ENCODE results near the gene UMODL1.

The UMODL1 gene

DNA sequence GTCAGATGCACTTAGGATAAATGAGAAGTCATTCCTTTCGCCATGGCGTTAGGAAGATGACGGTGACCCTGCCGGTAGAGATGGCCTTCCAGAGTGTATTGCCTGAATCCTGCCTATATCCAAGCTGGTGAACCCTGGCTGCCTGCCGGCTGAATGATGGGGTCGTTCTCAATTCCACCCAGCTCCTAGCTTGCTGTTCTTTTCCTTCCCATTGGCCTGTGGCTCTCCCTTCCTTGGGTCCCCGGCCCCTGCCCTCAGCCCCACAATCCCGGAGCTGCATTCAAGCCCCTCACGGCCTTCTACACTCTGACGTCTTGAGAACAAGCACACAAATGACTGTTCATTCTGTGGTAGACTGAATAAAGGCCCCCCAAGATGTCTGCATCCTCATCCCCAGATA lies 32.7 kb upstream of the UMODL1 start:
- in situ Hi-C loops (cut with HindIII; ENCODE audit: low sequenced_read_pairs), result no loop called here

DNA sequence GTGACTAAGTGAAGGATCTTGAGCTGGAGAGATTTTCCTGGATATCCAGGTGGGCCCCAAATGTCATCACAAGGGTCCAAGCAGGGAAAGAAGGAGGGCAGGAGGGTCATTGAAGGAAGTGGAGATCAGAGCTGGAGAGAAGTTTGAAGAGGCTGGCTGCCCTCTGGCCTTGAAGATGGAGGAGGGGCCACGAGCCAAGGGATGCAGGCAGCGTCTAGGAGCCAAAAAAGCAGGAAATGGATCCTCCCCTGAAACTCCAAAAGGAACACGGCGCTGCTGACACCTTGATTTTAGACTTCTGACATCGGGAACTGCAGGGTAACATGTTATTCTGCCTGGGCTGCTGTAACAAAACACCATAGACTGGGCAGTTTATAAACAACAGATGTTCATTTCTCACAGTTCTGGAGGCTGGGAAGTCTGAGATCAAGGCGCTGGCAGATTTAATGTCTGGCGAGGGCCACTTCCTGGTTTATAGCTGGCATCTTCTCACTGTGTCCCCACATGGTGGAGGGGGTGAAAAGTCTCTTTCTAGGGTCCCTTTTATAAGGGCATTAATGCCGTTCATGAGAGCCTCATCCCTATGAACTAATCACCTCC lies 32.2 kb upstream of the UMODL1 start:
- in situ Hi-C loops (cut with HindIII; ENCODE audit: low sequenced_read_pairs), result no loop called here

DNA sequence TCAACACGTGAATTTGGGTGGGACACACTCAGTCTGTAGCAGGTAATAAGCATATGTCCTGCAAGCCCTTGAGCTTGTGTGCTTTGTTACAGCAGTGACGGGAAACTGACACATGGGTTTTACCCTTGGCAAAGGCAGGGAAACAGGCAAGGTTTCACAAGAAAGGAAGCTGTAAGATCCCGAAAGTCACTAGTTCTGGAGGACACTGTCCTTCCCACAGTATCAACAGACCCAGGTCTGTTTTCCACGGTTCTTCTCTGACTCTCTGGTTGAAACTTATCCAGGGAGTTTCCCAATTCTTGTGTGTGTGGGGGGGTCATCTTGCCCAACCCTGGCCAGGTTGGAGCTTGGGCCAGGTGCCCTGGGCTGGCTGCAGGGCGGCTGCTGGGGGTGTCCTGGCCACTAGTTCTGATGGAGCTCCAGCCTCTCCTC lies 31.6 kb upstream of the UMODL1 start:
- in situ Hi-C loops (cut with HindIII; ENCODE audit: low sequenced_read_pairs), result no loop called here

DNA sequence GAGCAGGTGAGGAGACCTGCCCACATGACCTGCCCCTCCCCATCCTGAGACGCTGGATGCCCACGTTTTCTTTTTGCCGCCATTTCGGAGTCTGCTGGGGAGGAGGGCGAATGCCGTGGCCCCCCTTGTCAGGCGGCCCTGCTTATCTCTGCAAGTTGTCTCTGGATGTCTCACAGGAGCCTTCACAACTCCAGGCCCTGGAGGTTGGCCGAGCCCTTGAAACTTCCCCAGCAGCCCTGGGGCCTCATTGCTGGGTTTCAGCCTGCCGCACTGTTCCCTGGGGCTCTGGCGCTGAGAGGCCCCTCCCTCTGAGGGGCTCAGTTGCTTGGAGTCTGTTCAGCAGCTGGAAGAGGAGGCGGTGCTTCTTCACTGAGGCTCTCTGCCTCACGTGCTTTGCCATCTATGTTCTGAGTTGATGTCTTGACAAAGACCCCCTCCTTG lies 31.2 kb upstream of the UMODL1 start:
- in situ Hi-C loops (cut with HindIII; ENCODE audit: low sequenced_read_pairs), result loop anchor here (5.0 kb wide), 1 partner anchor 78 kb away; no protein-coding TSS in a partner anchor

DNA sequence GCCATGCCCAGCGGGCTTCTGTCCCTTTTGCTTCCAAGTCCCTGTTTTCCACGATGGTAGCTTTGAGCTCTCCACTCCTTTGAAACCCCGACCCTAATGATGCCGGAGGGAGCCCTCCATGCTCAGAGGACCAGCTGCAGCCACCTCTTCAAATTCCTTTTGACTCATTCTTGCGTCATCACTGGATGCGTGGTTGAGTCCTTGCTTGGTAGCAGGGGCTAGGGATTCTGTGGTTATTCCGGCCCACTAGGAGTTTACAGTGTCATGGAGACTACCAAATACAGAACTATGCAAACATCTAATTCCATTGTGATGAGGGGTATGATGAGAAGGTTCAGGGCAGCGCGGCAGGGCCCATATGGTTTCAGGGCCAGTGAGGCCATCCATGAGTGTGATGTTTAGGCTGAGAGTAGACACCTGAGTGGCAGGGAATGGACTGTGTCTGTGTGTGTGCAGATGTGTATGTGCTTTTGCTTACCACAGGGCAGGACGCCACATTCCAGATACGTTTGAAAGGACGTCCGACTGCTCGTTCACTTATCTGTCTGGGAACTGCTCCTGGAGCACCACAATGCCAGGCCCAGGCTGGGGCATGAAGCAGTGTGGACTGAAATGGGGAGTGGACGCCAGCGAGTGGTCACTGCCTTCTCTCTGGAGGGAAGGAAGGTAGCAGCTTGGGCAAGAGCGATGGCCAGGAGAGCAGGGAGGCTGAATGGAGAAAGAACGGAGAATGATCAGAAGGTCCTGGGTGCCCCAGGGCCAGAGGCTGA lies 30.5 kb upstream of the UMODL1 start:
- in situ Hi-C loops (cut with HindIII; ENCODE audit: low sequenced_read_pairs), result loop anchor here (5.0 kb wide), 1 partner anchor 78 kb away; no protein-coding TSS in a partner anchor

DNA sequence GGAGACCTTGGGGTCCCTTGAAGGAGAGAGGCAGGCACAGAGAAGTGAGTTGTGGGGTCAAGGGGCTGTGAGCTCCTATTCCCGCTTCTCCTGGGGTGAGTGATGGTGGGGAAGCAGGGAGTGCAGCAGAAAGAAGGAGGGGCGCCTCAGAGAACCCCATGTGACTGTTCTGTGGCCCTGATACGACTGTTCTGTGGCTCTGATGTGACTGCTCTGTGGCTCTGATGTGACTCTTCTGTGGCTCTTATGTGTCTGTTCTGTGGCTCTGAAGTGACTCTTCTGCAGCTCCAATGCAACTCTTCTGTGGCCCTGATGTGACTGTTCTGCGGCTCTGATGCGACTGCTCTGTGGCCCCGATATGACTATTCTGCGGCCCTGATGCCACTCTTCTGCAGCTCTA lies 29.9 kb upstream of the UMODL1 start:
- in situ Hi-C loops (cut with HindIII; ENCODE audit: low sequenced_read_pairs), result loop anchor here (5.0 kb wide), 1 partner anchor 79 kb away; no protein-coding TSS in a partner anchor

DNA sequence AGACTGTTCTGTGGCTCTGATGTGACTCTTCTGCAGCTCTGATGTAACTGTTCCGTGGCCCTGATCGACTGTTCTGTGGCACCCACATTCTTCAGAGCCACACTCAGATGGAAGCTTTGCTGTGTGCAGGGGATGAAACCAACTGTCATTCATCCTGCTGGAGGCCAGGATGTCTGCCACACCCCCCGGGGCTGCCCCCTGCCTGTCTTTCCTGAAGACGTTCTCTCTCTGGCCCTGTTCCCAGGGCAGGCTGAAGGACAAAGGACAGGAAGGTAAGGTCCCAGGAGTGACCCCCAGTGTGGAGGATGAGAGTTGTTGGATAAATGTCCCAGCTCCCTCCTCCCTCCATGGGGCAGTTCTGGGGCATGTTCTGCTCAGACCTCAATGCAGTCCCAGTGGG lies 29.4 kb upstream of the UMODL1 start:
- in situ Hi-C loops (cut with HindIII; ENCODE audit: low sequenced_read_pairs), result loop anchor here (5.0 kb wide), 1 partner anchor 79 kb away; no protein-coding TSS in a partner anchor

DNA sequence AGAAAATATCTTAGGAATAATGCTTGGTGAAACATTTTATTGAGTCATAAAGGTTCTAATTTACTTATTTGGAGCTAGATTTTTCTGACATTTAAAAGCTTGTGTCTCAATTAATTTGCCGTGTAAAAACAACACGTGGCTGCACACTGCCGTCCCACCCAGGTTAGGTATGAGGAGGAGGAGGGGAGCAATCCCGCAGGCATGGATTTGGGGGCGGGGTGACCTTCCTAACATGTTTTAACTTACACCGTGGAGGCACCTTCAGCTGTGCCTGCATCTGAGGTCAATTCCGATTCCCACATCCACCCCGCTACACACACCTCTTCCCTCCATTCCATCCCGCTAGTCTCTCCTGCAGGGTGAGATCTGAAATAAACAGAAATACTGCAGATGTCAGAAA lies 28.5 kb upstream of the UMODL1 start:
- in situ Hi-C loops (cut with HindIII; ENCODE audit: low sequenced_read_pairs), result loop anchor here (5.0 kb wide), 1 partner anchor 80 kb away; no protein-coding TSS in a partner anchor

DNA sequence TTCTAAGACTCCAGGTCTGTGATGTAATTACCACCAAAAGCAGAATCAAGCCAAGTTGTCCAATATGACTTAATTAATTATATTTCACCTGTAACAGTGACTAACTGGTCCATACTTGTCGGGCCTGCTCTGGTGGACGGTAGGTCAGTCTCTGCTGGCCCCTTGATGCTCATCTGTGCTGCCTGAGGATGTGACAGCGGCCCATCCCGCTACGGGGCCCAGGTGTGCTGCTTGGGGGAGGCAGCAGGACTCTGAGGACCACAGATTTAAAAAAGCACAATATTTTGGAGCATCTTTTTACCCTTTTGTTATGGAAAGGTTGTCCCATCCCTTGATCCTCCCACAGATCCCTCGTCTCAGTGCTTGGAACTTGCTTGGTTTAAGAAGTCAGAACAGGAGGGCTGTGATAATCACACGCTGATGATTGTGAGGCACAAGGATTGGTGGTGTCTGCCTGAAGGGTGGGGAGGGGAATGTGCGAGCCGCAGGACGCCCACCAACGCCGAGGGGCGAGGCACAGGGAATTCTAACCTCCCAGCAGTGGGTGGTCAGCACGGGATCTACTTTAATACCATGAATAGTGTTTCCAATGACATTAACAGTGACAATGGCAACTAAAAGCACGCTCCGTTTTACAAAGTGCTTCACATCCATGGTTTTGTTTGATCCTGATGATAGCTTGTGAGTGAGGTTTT lies 27.8 kb upstream of the UMODL1 start:
- in situ Hi-C loops (cut with HindIII; ENCODE audit: low sequenced_read_pairs), result loop anchor here (5.0 kb wide), 1 partner anchor 81 kb away; no protein-coding TSS in a partner anchor

DNA sequence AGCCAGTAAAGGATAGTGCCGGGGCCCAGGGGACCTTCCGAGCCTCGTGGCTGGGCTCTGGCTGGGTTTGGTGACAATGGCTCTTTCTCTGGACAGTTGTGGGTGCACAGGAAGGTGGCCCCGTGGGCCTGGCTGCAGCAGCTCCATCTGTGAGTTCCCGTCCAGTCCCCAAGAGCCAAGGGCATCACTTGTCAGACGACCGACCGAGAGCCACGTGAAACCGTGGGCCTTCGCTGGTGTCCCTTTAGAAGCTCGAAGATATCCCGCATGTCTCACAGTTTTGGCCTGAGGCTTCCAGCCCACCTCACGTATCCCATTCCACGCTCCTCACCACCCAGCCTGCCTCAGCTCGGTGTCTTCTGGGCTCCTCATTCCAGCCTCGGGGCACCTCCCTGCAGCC lies 27.2 kb upstream of the UMODL1 start:
- in situ Hi-C loops (cut with HindIII; ENCODE audit: low sequenced_read_pairs), result loop anchor here (5.0 kb wide), 1 partner anchor 82 kb away; no protein-coding TSS in a partner anchor

DNA sequence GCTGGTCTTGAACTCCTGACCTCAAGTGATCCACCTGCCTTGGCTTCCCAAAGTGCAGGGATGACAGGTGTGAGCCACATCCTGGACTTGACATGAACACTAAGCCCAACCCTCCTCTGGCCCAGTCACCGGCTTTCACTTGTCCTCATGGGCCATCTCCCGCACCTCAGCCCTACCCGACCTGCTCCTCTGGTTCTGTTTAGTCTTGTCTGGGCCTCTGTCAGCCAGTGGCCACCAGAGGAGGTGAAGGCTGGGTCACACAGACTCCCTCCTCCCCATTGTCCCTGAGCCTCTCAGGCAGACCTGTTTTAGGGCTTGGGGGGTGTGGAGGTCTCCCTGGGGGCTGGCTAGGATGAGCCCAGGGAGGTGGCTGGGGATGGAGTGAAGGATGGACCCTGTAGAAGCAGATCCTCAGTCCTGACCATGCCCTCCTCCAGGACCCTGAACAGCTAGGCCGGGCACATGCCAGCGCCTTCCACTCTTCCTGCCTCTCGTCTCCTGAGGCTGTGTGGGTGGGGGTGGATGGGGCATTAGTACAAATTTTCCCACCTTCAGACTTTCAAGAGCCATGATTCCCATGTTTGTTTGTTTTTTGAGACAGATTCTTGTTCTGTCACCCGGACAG lies 26.1 kb upstream of the UMODL1 start:
- in situ Hi-C loops (cut with HindIII; ENCODE audit: low sequenced_read_pairs), result loop anchor here (5.0 kb wide), 1 partner anchor 83 kb away; no protein-coding TSS in a partner anchor

DNA sequence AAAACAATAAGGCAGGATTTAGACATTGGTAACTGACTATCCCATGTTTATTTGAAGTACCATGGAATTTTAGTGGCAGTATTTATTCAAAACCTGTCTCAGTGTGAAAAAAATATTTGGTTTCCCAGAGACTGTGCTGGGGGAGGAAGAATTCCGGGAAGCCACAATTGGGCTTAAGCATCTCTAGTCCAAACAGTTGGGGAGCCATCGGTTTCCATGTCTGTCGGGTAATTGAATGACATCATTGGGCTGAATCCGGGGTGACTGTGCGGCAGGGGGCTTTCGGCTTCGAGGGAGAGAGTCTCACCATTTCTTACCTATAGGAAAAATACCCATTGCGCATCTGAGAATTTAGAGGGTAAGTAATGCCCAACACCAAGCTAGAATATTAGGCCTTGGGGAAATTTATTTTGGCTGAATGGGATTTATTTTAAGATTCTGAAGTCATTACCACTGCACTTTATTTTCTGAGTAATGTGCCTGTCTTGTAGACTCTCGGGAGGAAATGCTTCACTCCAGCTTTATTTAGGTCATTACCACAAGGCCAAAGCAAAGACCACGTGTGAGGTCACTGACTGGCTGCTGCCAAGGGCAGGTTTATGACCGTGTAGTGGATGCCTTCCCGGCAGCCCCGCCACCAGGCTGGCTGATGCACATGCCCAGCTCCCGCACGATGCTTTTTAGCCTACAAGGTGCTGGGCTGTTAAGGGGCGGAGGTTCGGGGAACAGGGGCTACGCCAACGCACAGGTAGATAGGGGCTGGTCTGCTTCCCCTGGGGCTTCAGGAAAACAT lies 23.1 kb upstream of the UMODL1 start:
- in situ Hi-C loops (cut with HindIII; ENCODE audit: low sequenced_read_pairs), result no loop called here

DNA sequence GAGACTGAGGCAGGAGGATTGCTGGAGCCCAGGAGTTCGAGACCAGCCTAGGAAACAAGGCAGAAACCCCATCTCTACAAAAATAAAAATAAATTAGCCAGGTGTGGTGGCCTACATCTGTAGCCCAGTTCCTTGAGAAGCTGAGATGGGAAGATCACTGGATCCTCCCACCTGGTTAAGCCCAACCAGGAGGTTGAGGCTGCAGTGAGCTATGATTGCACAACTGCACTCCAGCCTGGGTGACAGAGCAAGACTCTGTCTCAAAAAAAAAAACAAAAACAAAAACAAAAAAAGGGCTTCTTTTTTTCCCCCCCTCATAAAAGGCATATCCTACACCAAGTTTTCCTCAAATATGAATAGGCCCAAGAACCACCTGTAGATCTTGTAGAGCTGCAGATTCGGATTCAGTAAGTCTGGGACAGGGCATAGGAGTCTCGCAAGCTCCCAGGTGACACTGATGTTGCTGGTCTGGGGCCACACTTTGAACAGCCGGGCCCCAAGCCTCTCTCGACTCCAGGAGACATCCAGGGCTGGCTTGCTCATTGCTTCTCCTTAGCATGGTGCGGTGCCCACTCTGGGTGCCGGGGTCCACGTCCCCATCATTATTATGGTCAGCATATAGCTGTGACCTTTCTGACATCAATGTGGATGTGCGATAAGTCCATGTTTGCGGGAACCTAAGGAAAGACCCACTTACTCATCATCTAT lies 22.1 kb upstream of the UMODL1 start:
- in situ Hi-C loops (cut with HindIII; ENCODE audit: low sequenced_read_pairs), result no loop called here

DNA sequence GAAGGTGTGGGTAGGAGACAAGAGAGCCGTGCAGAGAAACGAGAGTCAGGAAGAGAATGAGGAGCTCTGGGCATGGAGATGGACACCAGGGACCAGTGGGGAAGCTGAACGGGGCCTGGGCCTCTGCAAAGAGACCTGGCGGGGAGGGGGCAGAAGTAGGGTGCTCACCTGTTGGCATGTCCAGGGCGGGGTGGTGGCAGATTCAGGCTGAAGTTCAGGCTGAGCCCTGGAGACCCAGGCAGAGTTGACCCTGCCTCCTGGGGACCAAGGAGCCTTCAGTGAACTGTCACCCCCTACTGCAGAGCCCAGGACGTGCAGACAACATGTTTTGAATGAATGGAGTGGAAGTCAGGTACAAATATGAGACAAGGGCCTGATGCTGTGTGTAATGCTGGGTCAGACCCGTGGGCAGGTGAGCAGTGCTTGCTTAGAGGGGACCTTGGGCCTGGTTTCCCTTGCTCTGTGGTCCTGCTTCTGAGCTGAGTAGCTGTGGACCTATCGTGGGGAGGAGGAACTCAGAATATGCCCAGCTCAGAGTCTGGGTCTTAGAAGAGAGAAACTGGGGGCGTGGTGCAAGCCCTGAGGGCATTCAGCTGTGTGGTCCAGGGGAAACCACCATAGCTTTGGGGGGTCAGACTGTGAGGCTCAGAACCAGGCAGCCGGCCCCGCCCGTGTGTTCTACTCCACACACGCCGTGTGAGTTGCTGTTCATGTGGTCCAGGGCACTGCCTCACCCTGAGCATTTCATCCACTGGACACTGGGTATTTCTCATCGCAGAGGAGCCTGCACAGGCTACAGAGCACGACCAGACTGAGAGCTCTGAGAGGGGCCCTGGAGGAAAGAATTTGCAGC lies 21.3 kb upstream of the UMODL1 start:
- in situ Hi-C loops (cut with HindIII; ENCODE audit: low sequenced_read_pairs), result no loop called here

DNA sequence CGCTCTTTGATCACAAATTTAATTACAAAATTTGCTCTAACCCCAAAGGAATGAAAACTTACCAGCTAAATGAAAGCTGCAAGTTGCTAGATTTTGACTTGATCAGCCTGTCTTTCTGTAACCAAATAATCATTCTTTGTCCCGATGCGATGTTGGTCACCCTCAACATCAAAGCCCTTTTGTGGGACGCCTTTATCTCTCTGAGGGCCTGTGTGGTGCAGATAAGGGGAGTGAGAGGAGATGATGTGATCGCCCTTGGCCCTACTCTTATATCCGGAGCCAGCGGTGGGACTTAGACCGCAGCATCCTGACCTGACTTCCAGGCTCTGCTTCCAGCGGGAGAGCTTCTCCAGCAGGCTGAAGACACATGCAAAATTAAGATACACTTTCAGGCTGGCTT lies 19.3 kb upstream of the UMODL1 start:
- in situ Hi-C loops (cut with HindIII; ENCODE audit: low sequenced_read_pairs), result no loop called here

DNA sequence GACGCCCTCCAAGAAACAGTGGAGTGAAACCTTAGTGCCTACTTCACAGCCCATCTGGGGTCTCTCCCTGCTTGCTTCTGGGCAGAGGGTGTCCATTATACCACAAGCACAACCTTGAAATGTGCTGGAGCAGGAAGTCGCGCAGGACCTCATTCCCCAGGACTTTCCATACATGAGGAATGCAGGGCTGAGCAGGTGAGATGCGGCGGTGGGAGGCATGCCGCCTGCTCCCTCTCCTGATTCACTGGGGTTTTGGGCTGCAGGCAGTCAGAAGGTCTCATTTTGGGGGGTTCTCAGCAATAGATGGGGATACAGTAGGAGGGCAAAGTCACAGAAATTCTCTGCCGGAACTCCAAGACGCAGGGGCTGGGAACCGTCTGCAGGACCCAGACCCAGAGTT lies 15.7 kb upstream of the UMODL1 start:
- in situ Hi-C loops (cut with HindIII; ENCODE audit: low sequenced_read_pairs), result no loop called here

DNA sequence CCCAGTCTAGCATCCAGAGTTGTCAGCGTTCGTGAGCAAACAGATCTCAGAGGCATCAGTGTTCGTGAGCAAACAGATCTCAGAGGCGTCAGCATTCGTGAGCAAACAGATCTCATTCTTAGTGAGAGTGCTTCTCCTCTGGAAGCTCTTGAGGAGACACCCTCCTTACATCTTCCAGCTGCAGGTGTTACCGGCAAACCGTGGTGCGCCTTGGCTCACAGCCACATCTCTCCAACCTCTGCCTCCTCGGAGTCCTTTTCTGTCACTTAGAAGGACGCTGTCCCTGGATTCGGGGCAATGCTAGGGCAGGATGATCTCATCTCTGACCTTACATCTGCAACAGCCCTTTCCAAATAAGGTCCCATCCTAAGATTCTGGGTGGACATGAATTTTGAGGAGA lies 14.6 kb upstream of the UMODL1 start:
- in situ Hi-C loops (cut with HindIII; ENCODE audit: low sequenced_read_pairs), result no loop called here

DNA sequence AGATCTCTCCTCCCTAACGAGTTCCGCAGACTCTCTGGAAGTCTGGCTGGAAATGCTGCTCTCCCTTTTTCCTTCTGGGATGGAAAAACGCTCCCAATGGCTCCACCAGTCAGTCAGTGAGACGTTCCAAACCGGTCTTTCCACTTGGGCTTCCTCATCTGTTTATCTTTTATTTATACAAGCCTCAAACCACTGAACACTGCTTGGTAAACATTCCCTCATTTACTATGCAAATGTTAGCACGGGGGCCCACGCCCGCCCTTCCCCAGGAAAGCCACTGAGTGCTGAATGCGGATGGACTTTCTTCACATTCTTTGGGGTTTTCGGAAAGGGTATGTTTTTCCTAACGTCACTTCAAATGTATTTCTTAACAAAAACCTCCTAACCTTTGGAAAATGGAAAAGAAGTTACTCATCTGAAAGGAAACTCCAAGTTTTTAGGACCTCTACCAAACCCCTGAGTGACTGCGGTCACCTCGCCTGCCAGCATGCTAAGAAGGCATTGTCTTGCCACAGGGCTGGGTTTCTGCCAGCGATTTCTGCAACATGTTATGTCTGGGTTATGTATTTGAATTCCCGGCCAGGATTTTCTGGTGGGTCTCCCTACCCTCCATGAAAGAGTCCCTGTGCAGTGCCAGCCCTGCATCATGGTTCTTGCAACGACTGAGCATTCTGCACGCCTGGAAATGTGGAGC lies 14.0 kb upstream of the UMODL1 start:
- in situ Hi-C loops (cut with HindIII; ENCODE audit: low sequenced_read_pairs), result no loop called here
